IMR-90 (cell line): ENCODE results near the gene TGM4. TPM values are rescaled to one million over a fixed set of nuclear protein-coding genes. Genes with fewer than 3 reads are reported as not detected.

ENCODE experiments used
- ATAC-seq: fragments of 200-7000 bp; cut with Tn5 transposase; 2 replicates; pipeline ENCODE4 v1.9.1; 2020; ENCODE audit warnings: low read depth, mild to moderate bottlenecking, moderate library complexity
- BruUV-seq: library from RNA; stranded (reverse); fragments of 400-500 nt; replicated peaks from 2 replicates; lab custom pipeline; 2021; lab: Mats Ljungman, UMichigan
- CTCF ChIA-PET: fragments of 300-600 bp; formaldehyde crosslinking; extraction: SDS; loops from one replicate; lab custom pipeline; 2021; ENCODE audit warnings: antibody characterized with exemption; lab: Yijun Ruan, JAX
- POLR2A ChIA-PET: fragments of 300-600 bp; sonication (Branson Sonifier 250); formaldehyde crosslinking; loops from one replicate; lab custom pipeline; 2022; ENCODE audit warnings: antibody characterized with exemption; ENCODE audit not compliant: unreplicated experiment; lab: Charles Lee
- DNase-seq: peaks from one replicate; pipeline ENCODE4 v3.0.0; 2013
- H2AFZ ChIP-seq: replicated peaks from 2 replicates; pipeline ENCODE3; 2013; ENCODE audit warnings: low read length, mild to moderate bottlenecking; ENCODE audit not compliant: poor library complexity
- H2AK5ac ChIP-seq: 2 replicates; pipeline ENCODE4 v1.6.1; 2013; ENCODE audit warnings: low read depth, low read length, inconsistent platforms
- H2AK9ac ChIP-seq: replicated peaks from 2 replicates; pipeline ENCODE3; 2013; ENCODE audit warnings: mild to moderate bottlenecking, low read depth, low read length, moderate library complexity; ENCODE audit not compliant: poor library complexity
- H2BK120ac ChIP-seq: 2 replicates; pipeline ENCODE4 v1.6.1; 2013; ENCODE audit warnings: low read depth, low read length, inconsistent platforms
- H2BK15ac ChIP-seq: 3 replicates; pipeline ENCODE4 v1.6.1; 2013; ENCODE audit warnings: low read depth, low read length, inconsistent platforms
- H2BK20ac ChIP-seq: 2 replicates; pipeline ENCODE4 v1.6.1; 2013; ENCODE audit warnings: low read depth, mild to moderate bottlenecking, inconsistent platforms, low read length, moderate library complexity
- H2BK5ac ChIP-seq: 2 replicates; pipeline ENCODE4 v1.6.1; 2013; ENCODE audit warnings: mild to moderate bottlenecking, low read depth, low read length, inconsistent platforms; ENCODE audit not compliant: poor library complexity, severe bottlenecking
- H3K14ac ChIP-seq: replicated peaks from 2 replicates; pipeline ENCODE4 v1.6.1; 2013; ENCODE audit warnings: low read depth, low read length, inconsistent platforms
- H3K18ac ChIP-seq: 2 replicates; pipeline ENCODE4 v1.6.1; 2013; ENCODE audit warnings: low read depth, low read length, control low read depth
- H3K23ac ChIP-seq: 2 replicates; pipeline ENCODE4 v1.6.1; 2013; ENCODE audit warnings: low read depth, low read length, inconsistent platforms
- H3K27ac ChIP-seq: 2 replicates; pipeline ENCODE4 v1.5.1; 2013; ENCODE audit warnings: mild to moderate bottlenecking, control low read depth, low read length; ENCODE audit not compliant: insufficient read depth
- H3K27me3 ChIP-seq: 2 replicates; pipeline ENCODE4 v1.6.1; 2013; ENCODE audit warnings: low read length; ENCODE audit not compliant: control insufficient read depth, insufficient read depth
- H3K36me3 ChIP-seq: 2 replicates; pipeline ENCODE4 v1.6.1; 2013; ENCODE audit warnings: low read length, mixed read lengths; ENCODE audit not compliant: control insufficient read depth, insufficient read depth
- H3K4ac ChIP-seq: 2 replicates; pipeline ENCODE4 v1.6.1; 2013; ENCODE audit warnings: low read depth, low read length, inconsistent platforms
- H3K4me1 ChIP-seq: 2 replicates; pipeline ENCODE4 v1.6.1; 2013; ENCODE audit warnings: low read length, mixed read lengths; ENCODE audit not compliant: control insufficient read depth, insufficient read depth
- H3K4me2 ChIP-seq: 2 replicates; pipeline ENCODE4 v1.6.1; 2013; ENCODE audit warnings: low read depth, mild to moderate bottlenecking, control low read depth, low read length, moderate library complexity
- H3K4me3 ChIP-seq: 2 replicates; pipeline ENCODE4 v1.5.1; 2013; ENCODE audit warnings: low read depth, mild to moderate bottlenecking, control low read depth, low read length, moderate library complexity; ENCODE audit not compliant: insufficient read depth
- H3K56ac ChIP-seq: 2 replicates; pipeline ENCODE4 v1.6.1; 2013; ENCODE audit warnings: low read length, inconsistent platforms; ENCODE audit not compliant: insufficient read depth; ENCODE audit errors: extremely low read depth
- H3K79me1 ChIP-seq, 2 experiments: 2 replicates each; pipeline ENCODE4 v1.6.1; 2013; ENCODE audit warnings: low read length in 2 of 2, inconsistent platforms in 1 of 2, low read depth in 1 of 2
- H3K9ac ChIP-seq: 2 replicates; pipeline ENCODE4 v1.6.1; 2013; ENCODE audit warnings: low read depth, low read length, control low read depth
- H3K9me1 ChIP-seq: 2 replicates; pipeline ENCODE4 v1.6.1; 2013; ENCODE audit warnings: low read length, inconsistent platforms; ENCODE audit not compliant: insufficient read depth
- H3K9me3 ChIP-seq: 2 replicates; pipeline ENCODE4 v1.6.1; 2013; ENCODE audit warnings: low read length; ENCODE audit not compliant: control insufficient read depth, insufficient read depth
- H4K20me1 ChIP-seq: 2 replicates; pipeline ENCODE4 v1.6.1; 2013; ENCODE audit warnings: low read length, inconsistent platforms; ENCODE audit not compliant: insufficient read depth
- H4K5ac ChIP-seq: 2 replicates; pipeline ENCODE4 v1.6.1; 2013; ENCODE audit warnings: mild to moderate bottlenecking, low read depth, low read length, control low read depth
- H4K8ac ChIP-seq, 2 experiments: 2 replicates each; pipeline ENCODE4 v1.6.1; 2013; ENCODE audit warnings: low read depth in 2 of 2, low read length in 2 of 2, control low read depth in 1 of 2, inconsistent platforms in 1 of 2
- H4K91ac ChIP-seq: 2 replicates; pipeline ENCODE4 v1.6.1; 2013; ENCODE audit warnings: low read depth, low read length, inconsistent platforms; ENCODE audit not compliant: insufficient read depth
- FOS ChIP-seq: fragments of 150-350 bp; IDR thresholded peaks from 2 replicates; pipeline ENCODE4 v1.6.1; 2016; ENCODE audit warnings: low read depth, low read length
- POLR2A ChIP-seq: IDR thresholded peaks from 2 replicates; pipeline ENCODE4 v1.6.1; 2012; ENCODE audit warnings: mild to moderate bottlenecking, low read depth, low read length
- WGBS, 2 experiments: methylation state at CpG; one replicate each; pipeline versions ENCODE4 v1.1.5 to v1.1.7; 2013; ENCODE audit warnings: missing lambda C conversion rate in 2 of 2; ENCODE audit not compliant: insufficient read length in 1 of 2; ENCODE audit errors: extremely low coverage in 2 of 2; 5-methylcytosine and 5-hydroxymethylcytosine counted together
- dilution Hi-C: fragments of 300-500 bp; cut with HindIII; formaldehyde crosslinking; loops from one replicate; pipeline ENCODE4 v1.14.3; 2018; ENCODE audit warnings: low sequenced_read_pairs; ENCODE audit not compliant: unreplicated experiment
- in situ Hi-C: fragments of 300-500 bp; cut with MboI; formaldehyde crosslinking; loops from 3 replicates; pipeline ENCODE4 v1.14.3; 2019; ENCODE audit warnings: low sequenced_read_pairs, inconsistent platforms, mixed read lengths
- intact Hi-C: fragments of 100-400 bp; cut with micrococcal nuclease; formaldehyde crosslinking; loops from 2 replicates; pipeline ENCODE4 v1.10.0; 2022
- polyA plus RNA-seq, 3 experiments: library from polyadenylated mRNA; depleted of rRNA; stranded (reverse); fragments of >200 nt; gene quantifications; 2 replicates each; pipeline ENCODE4 v1.2.3, GENCODE V29; 2012; ENCODE audit warnings: low replicate concordance in 1 of 3
- total RNA-seq: library from RNA; depleted of rRNA; stranded (reverse); fragments of >200 nt; gene quantifications from 2 replicates; pipeline ENCODE4 v1.2.3, GENCODE V29; 2012

TGM4 gene
- total and polyA plus RNA-seq, 2 of the 4 experiments (the other 2 are of a cell fraction) = under 0.01 to 0.10 TPM

- no peak overlapping the region for H2AK9ac ChIP-seq
- no peak overlapping the region for H3K4me2 ChIP-seq
- H3K4me1 ChIP-seq = no peaks in the 10 kb centered on the region
- no peak overlapping the region for H3K4ac ChIP-seq
- no peak overlapping the region for H2BK20ac ChIP-seq
- BruUV-seq = no TSS peak
- no peak overlapping the region for H3K27ac ChIP-seq
- H3K9me1 ChIP-seq = peaks cover 16% of the 10 kb centered on the region; the same call in 1 of the 2 replicates
- H3K9ac ChIP-seq = no peak overlapping the region
- H3K18ac ChIP-seq = no peak overlapping the region
- POLR2A ChIA-PET = no interaction called here
- no peaks in the 10 kb centered on the region for H3K27me3 ChIP-seq
- H2BK120ac ChIP-seq = no peak overlapping the region
- no peak overlapping the region for H4K8ac ChIP-seq
- no CpG with 5 or more reads among the region's 2 CpGs for WGBS, 2 experiments
- CTCF ChIA-PET = no interaction called here
- H3K79me1 ChIP-seq = peaks cover 5 to 12% of the 10 kb centered on the region in 2 experiments; a peak in 3 of 4 replicates
- in situ Hi-C loops = no loop called here
- no peak overlapping the region for H2AFZ ChIP-seq
- peaks cover 61% of the 10 kb centered on the region for H3K36me3 ChIP-seq
- H4K20me1 ChIP-seq = no peaks in the 10 kb centered on the region; the same call in 1 of the 2 replicates
- no peak overlapping the region for H4K91ac ChIP-seq
- no peaks in the 10 kb centered on the region for H3K9me3 ChIP-seq
- no peak overlapping the region for H3K4me3 ChIP-seq
- H3K23ac ChIP-seq = no peak overlapping the region
- intact Hi-C loops = no loop called here
- H2BK5ac ChIP-seq = no peak overlapping the region
- no peak overlapping the region for H4K5ac ChIP-seq
- no peak for DNase-seq
- H2BK15ac ChIP-seq = no peak overlapping the region
- TF ChIP-seq FOS = no peak
- no peak for TF ChIP-seq POLR2A
- H3K14ac ChIP-seq = no peak overlapping the region
- H2AK5ac ChIP-seq = no peak overlapping the region
- dilution Hi-C loops = no loop called here
- H3K56ac ChIP-seq = no peak overlapping the region
- no peak for ATAC-seq
Observed at GRCh38 chr3:44930911-44931310, 56.5 kb downstream of the TGM4 start.
